Panc1 (cell line): ENCODE measurements around the gene TMEM86A.

Source experiments
- CTCF ChIP-seq: fragments of 450-650 bp; IDR thresholded peaks from 2 replicates; pipeline ENCODE4 v1.5.1; 2017; ENCODE audit warnings: mild to moderate bottlenecking
- POLR2AphosphoS5 ChIP-seq: IDR thresholded peaks from 2 replicates; pipeline ENCODE4 v1.6.1; 2012; ENCODE audit warnings: mild to moderate bottlenecking, low read depth, low read length, moderate library complexity
- REST ChIP-seq, 2 experiments: IDR thresholded peaks; 2 replicates each; pipeline ENCODE4 v1.6.1; 2011 to 2012; ENCODE audit warnings: low read depth in 2 of 2, control low read depth in 1 of 2, low read length in 1 of 2, mild to moderate bottlenecking in 1 of 2, moderate library complexity in 1 of 2; ENCODE audit not compliant: insufficient read depth in 1 of 2

GRCh38 chr11:18650353-18650752 is 48.2 kb upstream of the TMEM86A start:
- TF ChIP-seq CTCF (no peak), POLR2AphosphoS5 (no peak), REST (IDR thresholded peaks at IDR 0.05; ENCODE audit: insufficient read depth in 1 of 2, low read depth in 2 of 2, low read length in 1 of 2) (no peak)
